Activated naive CD4-positive, alpha-beta T cell treated with anti-CD3 and anti-CD28 coated beads, Interleukin-2, amount 50 U/mL, for 16 hours (primary cell): ENCODE measurements around the gene MPP2.
"Not testable (repeated sequence)": the region's sequence is repeated elsewhere in the genome, so short reads cannot be mapped to it uniquely, and the experiment has no call there.

ENCODE experiments used
- DNase-seq: peaks from one replicate; pipeline ENCODE4 v3.0.0-alpha.2; 2020

Gene MPP2

GRCh38 chr17:43873815-43874214 lies 33.5 kb downstream of the MPP2 start:
- no peak for DNase-seq

DNA sequence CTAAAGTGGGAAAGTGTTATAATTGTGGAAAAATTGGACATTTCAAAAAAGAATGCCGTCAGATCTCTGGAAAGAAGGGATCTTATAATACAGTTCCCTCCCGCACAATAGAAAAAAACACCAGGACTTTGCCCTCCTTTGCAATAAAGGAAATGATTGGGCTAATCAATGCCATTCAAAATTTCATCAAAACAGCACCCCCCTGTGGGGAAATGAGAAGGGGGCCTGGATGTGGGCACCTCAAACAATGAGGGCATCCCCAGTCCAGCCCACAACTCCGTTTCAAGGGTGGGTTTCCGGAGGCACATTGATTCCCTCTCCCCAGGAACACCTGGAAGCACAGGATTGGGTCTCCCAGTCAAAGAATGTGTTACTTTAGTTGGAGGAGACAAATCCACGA lies 34.2 kb downstream of the MPP2 start:
- DNase-seq: no peak

DNA sequence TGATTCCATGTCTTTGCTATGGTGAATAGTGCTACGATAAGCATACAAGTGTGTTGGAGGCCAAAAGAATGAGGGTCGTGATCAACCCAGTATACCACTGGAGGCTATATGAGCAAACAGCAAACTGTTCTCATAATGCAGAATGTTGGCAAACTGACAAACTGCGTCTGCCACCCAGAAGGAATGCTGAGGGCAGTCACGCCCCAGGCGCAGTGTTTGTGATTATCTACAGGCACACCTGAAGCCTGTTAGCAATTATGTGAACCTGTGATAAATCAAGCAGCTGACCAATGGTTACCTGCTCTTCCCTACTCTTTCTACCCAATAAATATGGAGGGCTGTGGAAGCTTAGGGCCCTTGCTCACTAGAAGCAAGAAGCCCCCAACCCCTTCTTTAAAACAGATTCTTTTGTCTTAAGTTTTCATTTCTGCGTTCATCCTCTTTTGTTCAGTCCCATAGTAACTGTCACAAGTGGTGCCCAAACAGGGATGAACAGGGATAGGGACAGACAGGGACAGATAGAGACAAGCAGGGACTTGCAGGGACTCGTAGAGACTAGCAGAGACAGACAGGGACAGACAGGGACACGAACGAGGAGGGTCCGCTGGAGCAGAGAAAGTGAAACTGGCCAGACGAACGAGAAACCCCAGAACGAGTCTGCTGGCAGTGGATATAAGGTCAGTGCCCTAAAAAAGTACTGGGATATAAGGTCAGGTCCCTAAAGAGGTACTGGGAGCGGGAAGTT lies 35.2 kb downstream of the MPP2 start:
- DNase-seq: no peak

DNA sequence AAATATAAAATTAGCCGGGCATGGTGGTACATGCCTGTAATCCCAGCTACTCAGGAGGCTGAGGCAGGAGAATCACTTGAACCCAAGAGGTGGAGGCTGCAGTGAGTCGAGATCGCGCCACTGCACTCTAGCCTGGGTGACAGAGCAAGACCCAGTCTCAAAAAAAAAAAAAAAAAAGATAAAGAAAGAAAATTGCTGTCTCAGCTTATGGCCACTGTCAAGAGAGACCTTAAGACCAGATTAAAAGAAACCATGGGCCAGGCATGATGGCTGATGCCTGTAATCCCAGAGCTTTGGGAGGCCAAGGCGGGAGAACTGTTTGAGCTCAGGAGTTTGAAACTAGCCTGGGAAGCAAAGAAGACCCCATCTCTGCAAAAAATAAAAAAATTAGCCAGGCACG lies 38.3 kb downstream of the MPP2 start:
- not testable (repeated sequence) for DNase-seq

- DNase-seq: no peak
Measured at GRCh38 chr17:43868226-43868994, 38.9 kb downstream of the MPP2 start.

GRCh38 chr17:43864161-43864984 lies 43.0 kb downstream of the MPP2 start:
- no peak for DNase-seq

DNA sequence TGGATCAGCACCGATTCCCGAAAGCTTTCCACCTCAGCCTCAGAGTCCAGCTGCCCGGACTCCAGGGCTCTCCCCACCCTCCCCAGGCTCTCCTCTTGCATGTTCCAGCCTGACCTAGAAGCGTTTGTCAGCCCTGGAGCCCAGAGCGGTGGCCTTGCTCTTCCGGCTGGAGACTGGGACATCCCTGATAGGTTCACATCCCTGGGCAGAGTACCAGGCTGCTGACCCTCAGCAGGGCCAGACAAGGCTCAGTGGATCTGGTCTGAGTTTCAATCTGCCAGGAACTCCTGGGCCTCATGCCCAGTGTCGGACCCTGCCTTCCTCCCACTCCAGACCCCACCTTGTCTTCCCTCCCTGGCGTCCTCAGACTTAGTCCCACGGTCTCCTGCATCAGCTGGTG lies 45.4 kb downstream of the MPP2 start:
- DNase-seq: no peak

GRCh38 chr17:43860927-43861622 lies 46.3 kb downstream of the MPP2 start:
- DNase-seq: no peak

GRCh38 chr17:43860077-43860725 lies 47.1 kb downstream of the MPP2 start:
- DNase-seq: no peak

GRCh38 chr17:43857957-43858600 lies 49.3 kb downstream of the MPP2 start:
- no peak for DNase-seq

DNA sequence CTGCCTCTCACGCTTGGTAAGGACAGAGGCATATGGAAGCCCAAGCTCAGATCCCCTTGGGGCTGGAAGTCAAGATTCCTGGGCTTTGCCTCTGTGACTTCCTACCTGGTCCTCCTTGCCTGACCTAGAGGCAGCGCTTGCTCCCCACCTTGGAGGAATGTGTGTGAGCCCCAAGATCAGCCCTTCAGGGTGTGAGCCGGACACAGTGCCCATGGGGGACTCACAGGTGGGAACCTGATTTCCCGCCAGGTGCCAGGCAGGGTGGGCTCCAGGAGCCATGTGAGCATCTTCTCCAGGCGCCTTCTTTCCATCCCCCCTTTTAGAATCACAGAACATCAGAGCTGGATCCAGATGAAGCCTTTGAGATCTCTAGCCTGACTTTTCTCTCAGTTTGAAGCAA lies 50.2 kb downstream of the MPP2 start:
- no peak for DNase-seq

DNA sequence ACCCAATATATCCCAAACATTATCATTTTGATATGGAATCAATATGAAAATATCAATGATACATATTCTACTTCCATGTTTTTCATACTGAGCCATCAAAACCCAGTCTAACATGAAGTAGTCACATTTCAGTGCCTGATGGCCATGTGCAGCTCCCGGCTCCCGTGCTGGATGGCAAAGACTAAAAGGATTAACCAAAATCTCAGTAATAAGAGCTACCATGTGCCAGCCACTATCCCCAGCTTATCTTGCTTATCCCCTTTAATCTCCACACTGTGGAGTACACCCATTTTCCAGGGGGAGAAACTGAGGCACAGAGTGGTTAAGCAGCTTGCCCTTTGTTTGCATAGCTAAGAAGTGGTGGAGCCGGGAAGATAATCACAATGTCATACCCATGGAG lies 51.2 kb downstream of the MPP2 start:
- no peak for DNase-seq

DNA sequence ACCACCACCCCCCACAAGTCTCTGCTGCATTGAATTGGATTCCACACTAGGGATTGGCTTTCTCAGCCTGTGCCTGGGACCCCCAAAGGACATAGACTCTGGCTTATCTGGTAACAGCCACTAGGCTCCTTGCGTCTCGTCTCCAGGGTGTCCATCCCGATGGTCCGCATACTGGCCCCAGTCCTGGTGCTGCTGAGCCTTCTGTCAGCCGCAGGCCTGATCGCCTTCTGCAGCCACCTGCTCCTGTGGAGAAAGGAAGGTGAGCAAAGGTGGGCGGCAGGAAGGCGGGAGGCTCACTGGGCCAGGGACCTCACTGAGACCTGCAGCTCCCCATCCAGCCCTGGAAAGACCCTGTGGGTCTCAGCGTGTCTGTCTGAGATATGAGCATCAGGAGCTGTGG lies 52.3 kb downstream of the MPP2 start:
- DNase-seq: no peak

DNA sequence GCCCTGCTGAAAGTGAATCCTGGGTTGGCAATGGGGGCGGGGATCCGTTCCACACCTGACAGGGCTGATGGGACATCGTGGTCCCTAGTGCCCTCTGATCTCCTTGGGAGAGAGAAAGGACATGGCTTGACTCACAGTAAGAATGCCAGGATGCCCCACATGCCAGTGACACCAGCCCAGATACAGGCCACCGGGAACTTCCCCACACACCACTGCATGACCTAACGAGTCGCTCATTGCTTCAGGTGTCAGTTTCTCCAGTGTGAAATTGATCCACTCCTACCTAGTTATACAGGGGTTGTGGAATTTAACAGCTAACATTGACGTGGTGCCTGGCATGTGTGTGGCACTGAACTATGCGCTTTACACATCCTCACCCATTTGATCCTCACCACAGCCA lies 52.8 kb downstream of the MPP2 start:
- no peak for DNase-seq

DNA sequence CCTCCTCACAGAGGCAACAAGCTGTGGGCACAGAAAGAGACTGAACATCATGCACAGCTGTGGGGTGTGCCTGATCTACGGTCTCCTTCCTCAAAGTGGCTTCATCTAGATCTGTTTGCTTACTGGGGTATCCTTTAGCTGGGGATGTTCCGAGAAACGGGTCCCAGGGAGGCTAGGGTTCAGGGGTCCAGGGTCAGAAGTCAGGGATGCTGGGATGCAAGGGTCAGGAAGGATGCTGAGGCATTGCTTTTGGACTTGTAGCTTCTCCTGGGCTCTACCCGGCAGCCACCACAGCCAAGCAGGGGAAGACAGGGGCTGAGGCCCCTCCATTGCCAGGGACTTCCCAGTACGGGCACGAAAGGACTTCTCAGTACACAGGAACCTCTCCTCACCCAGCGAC lies 53.8 kb downstream of the MPP2 start:
- no peak for DNase-seq

GRCh38 chr17:43852571-43852970 lies 54.8 kb downstream of the MPP2 start:
- DNase-seq: no peak

DNA sequence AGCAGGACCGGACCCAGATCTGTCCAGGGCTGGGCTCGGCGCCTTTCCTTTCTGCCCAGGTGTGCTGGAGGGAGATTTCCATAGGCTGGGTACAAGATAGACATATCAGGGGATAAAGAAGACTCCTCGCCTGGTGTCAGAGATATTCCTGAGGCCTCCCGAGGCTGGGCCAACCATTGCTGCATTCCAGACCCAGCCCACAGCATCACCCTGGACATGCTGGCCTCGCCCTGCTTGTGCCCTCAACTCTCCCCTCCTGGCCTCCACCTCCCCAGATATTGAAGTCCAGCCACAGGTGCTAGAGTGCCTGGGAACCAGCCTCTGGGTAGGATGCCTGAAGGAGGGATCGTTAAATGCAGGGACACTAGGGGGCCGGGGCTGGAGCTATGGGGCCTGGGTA lies 58.2 kb downstream of the MPP2 start:
- DNase-seq: no peak

GRCh38 chr17:43848601-43849000 lies 58.7 kb downstream of the MPP2 start:
- DNase-seq: no peak

DNA sequence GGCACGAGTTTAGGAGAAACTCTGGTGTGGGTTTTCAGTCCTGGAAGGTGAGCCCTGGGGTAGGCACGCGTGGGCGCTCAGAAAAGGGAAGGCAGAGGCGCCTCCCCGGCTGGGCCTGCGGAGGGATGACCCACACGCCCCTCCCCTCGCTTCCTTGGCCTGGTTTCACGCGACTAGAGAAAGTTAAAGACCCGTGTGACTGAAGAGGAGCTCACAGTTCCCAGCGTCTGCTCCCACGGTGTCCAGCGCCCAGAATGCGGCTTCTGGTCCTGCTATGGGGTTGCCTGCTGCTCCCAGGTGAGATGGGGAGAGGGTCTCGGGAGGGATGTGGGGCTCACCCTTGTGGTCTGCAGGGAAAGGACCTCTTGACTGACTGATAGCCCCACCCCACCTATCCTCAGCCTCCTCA lies 60.4 kb downstream of the MPP2 start, which contains the start of gene CD300LG:
CD300LG (plus strand) TSS at position 214 of the 409 bp plus-strand sequence; CDS start at position 255, 41 bp downstream.
- no peak for DNase-seq

DNA sequence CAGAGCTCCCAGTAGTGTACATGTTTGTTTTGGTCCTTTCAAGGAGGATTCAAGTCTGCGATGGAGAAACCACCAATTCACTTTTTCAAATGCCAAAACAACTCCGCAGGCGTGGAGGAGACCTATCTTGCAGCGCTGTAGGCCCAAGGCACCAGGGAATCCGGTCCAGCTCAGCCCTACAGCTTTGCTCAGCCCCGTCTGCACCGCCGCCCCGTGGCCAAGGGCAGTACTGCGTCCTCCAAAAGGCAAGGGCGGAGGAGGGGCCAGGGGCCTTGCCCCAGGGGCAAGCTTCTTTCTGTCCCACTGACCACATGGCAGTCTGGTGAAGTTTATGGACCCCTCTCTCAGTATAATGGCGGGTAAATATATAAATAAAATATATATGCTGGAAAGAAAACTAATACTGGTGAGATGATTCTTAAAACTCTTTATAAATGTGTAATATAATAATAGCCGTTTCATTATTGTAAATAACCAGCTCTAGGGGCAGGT lies 61.1 kb downstream of the MPP2 start:
- peak; percentile 81 for DNase-seq

DNA sequence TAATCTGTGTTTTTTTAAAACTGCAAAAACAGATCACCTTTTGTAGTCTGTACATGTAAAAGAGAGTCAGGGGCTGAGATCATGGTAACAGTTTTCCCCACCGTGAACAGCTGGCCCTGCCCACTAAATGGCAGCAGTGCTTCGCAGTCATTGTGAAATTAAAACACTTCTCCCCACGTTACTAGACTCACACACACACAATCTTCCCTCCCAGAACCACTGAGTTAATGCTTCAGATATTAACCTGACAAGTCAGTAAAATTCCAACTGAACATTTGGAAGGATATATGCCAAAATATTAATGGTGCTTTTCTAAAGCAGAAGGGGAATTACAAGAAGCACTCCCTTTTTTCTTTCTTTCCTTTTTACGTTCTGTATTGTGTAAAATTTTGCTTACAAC lies 61.6 kb downstream of the MPP2 start:
- DNase-seq: no peak

GRCh38 chr17:43844241-43844640 lies 63.1 kb downstream of the MPP2 start:
- no peak for DNase-seq
